ENCODE data around the gene SMIM35.
"Not testable (repeated sequence)": the region's sequence is repeated elsewhere in the genome, so short reads cannot be mapped to it uniquely, and the experiment has no call there.

SMIM35 gene

DNA sequence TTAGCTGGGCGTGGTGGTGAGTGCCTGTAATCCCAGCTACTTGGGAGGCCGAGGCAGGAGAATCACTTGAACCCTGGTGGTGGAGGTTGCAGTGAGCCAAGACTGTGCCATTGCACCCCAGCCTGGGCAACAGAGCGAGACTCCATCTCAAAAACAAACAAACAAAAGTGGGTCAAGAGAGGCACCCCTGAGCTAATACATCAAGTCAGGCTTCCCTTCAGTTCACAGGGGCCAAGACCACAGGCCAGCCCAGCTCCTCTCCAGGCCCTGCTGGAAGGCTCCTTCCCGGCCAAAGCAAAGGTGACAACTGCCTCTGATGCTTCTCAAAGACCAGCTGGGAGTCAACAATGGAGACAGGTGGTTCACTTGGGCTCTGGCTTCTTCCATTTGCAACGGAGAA lies 24.6 kb downstream of the SMIM35 start:
- H3K9me3 Mint-ChIP-seq; H3K4me1 Mint-ChIP-seq (ENCODE audit: low read depth); H3K4me3 Mint-ChIP-seq; H3K27me3 Mint-ChIP-seq; H3K36me3 Mint-ChIP-seq (ENCODE audit: low read depth); DNase-seq; H3K27ac Mint-ChIP-seq: not testable (repeated sequence)

DNA sequence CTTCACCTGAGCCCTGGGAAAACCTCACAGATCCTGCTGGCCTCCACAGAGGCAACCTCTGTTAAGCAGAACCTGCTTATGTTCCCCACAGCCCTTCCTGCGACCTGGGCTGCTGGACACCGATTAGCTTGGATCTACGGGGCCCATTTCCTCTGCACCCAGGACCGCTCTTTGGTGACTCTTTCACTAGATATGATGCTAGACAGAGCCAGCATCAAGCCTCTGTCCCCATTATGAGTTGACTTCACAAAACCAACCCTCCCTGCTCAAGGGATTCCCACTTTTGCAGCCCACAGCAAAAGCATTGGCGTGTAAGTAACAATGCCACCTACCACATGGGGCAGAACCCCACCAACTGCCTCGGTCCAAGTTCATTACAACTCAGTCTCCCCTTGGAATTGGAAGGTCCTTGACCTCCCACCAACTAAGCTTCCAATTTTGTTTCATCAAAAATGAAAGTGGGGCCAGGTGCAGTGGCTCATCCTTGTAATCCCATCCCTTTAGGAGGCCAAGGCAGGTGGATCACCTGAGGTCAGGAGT lies 25.1 kb downstream of the SMIM35 start:
- H3K27me3 Mint-ChIP-seq, result no peaks in the 10 kb centered on the region
- no peak overlapping the region for H3K4me3 Mint-ChIP-seq
- H3K27ac Mint-ChIP-seq, result no peak overlapping the region
- no peaks in the 10 kb centered on the region for H3K4me1 Mint-ChIP-seq (ENCODE audit: low read depth)
- DNase-seq, result no peak
- no peaks in the 10 kb centered on the region for H3K9me3 Mint-ChIP-seq
- H3K36me3 Mint-ChIP-seq (ENCODE audit: low read depth), result no peaks in the 10 kb centered on the region

DNA sequence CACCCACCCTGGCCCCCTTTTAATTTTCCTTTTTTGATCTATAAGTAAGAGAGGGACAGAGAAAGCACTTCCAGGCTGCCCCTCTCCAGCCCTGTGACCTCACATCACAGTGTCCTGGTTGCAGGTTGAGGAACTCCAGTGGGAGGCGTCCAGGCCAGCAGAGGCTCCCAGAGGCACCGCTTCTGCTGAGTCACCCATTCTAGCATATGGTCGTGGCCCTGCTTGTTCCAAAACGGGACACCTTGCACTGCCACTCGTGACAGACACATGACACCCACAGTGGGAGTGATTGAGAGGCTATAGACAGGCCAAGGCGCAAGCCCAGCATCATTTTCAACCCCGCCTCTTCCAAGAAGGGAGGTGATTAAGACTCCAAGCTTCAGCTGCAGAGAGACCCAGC lies 25.9 kb downstream of the SMIM35 start:
- H3K4me3 Mint-ChIP-seq, result no peak overlapping the region
- no peak overlapping the region for H3K27ac Mint-ChIP-seq
- H3K36me3 Mint-ChIP-seq (ENCODE audit: low read depth), result no peaks in the 10 kb centered on the region
- DNase-seq, result no peak
- no peaks in the 10 kb centered on the region for H3K4me1 Mint-ChIP-seq (ENCODE audit: low read depth)
- H3K9me3 Mint-ChIP-seq, result no peaks in the 10 kb centered on the region
- no peaks in the 10 kb centered on the region for H3K27me3 Mint-ChIP-seq

DNA sequence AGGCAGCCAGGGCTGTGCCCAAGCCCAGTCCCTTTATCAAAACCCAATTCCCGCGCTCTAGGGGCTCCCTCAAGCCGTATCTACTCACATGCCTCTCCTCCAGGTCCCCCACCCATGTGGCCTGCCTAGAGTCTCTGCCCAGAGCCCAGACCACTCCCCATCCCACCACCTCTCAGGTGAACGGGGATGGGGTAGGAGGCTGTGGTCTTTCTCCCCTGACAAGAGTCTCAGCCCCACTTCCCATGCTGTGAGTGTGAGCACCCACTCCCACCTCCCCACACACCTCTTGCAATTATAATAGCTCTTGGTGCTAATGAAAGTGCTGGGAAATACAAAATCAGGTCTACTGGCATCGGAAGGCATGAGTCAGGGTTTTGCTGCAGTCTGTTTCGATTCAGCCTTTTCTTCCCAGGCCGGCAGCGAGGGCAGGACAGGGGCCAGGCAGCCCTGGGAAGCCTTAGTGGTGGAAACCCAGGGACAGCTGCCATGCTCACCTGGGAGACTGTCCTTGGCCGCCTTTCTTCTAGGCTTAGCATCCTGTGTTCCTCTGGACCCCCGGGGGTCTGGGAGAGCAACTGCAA lies 26.6 kb downstream of the SMIM35 start:
- H3K27ac Mint-ChIP-seq, result no peak overlapping the region
- H3K9me3 Mint-ChIP-seq, result no peaks in the 10 kb centered on the region
- no peaks in the 10 kb centered on the region for H3K36me3 Mint-ChIP-seq (ENCODE audit: low read depth)

DNA sequence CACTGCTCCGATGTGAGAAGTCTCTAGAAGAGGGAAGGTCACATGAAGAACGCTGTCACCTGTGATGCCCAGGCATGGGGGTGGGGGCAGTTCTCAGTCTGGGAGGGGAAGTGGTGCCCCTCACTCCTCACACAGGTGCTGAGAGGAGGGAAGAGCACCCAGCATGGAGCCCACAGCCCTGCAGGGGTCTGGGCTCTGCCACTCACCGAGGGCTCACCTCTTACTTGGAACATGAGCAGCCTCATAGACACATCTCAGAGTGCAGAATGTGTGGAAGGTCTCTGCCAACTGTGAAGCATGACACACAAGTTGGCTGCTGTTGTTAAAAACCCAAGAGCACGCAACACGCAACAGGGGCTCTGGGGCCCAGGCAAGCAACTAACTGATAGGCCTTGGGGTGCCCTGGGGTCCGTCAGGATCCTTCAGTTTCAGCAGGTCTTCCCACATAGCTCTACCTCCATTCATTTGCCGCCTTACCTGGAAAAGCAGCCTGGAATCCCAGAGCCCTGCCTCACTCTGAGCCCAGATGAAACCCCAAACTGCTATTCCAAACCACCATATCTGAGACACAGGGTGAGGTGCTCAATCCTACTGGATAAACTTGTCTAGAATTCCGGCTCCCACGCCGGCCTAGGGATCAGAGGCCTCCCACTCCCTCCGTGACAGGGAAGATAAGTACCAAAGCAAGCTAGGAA lies 27.4 kb downstream of the SMIM35 start:
- Mint-ChIP-seq H3K27me3 (no peaks in the 10 kb centered on the region), H3K36me3 (ENCODE audit: low read depth) (no peaks in the 10 kb centered on the region), H3K9me3 (no peaks in the 10 kb centered on the region), H3K4me1 (ENCODE audit: low read depth) (no peaks in the 10 kb centered on the region), H3K27ac (no peak overlapping the region), H3K4me3 (no peak overlapping the region)
- DNase-seq, result no peak

More for the DNA sequence above, 26.6 kb downstream of the SMIM35 start:
- H3K4me3 Mint-ChIP-seq, result no peak overlapping the region
- H3K4me1 Mint-ChIP-seq (ENCODE audit: low read depth), result no peaks in the 10 kb centered on the region
- DNase-seq, result no peak
- H3K27me3 Mint-ChIP-seq, result no peaks in the 10 kb centered on the region

DNA sequence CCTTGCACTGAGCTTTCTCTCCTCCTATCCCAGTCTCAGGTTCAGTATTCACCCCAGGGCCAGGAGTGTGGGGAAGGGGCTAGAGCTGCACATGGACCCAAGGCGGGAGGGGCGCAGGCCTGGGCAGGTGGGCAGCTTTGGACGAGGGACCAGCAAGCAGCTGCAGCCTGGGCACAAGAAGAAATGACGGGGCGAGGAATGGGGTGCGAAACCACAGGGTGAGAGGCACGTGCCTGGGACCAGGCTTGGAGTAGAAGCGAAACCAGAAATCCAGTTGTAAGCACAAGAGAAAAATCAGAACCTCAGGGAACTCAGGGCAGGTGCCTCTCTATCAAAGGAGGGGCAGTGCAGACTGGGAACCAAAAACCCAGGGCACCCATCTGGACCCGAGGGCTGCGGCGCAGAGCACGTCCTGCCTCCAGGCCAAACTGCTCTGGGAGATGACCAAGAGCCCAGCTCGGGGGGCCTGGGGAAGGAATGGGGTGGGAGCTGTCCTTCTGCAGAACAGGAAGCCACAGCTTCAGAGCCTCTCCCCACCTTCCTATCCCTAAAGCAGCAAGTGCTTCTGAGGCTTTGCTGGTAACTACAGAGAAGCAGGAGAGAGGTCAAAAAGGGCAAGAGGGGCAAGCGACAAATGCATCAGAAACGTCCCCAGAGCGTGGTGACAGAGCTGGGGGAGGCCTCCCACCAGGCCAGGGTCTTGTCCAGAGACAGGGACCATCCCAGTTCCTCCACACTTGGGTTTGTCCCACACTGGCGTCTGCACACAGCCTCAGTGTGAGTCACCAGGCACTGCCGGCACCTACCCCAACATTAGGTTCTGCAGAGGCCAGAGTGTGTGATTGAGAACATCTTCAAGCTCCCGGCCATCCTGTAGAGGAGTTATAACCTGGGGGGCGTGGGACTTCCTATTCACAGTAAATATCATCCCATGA lies 28.2 kb downstream of the SMIM35 start:
- Mint-ChIP-seq H3K4me1 (ENCODE audit: low read depth) (no peaks in the 10 kb centered on the region), H3K9me3 (no peaks in the 10 kb centered on the region), H3K4me3 (no peak overlapping the region), H3K27ac (no peak overlapping the region), H3K27me3 (no peaks in the 10 kb centered on the region), H3K36me3 (ENCODE audit: low read depth) (no peaks in the 10 kb centered on the region)
- no peak for DNase-seq

DNA sequence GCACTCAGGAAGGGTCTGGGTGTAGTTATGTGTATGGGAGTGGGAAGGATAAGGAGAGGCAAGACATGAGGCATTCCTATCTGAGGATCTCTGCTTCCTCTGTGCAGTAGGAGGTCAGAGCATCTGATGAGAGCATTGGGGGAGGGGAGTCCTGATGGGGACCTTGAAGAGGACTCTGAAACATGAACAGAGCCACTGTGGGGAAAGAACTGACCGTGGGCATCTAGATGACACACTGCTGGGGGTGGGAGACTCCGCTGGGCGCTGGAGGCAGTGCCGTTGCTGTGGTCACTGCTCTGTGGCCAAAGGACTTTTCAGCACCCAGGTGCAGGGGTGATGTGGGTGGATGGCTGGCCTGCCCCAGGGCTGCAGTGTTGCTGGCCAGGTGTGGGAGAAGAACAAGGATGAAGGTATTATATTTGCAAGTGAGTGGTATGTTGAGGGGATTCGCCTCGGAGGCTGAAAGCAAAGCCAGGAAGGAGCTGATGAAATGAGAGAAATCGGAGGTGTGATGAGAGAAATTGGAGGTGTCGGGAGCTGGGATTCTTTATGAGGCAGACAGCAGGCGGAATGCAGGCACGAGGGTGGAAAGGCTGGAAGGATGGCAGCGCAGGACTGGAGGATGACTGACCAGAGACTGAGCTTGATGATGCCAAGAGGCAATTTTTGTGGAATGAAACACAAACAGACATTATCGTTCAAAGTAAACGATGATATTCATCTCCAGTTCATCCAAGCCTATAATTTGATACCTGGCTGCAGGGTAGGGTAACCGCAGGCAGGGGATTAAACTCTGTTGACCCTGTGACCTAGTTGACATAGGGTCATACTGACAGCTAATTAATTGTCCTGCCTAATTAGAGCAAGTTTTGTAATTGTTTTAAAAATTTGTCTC lies 29.3 kb downstream of the SMIM35 start:
- Mint-ChIP-seq H3K4me1 (ENCODE audit: low read depth) (peaks cover 8% of the 10 kb centered on the region), H3K36me3 (ENCODE audit: low read depth) (no peaks in the 10 kb centered on the region), H3K27me3 (no peaks in the 10 kb centered on the region), H3K9me3 (no peaks in the 10 kb centered on the region), H3K4me3 (no peak overlapping the region), H3K27ac (no peak overlapping the region)
- no peak for DNase-seq

DNA sequence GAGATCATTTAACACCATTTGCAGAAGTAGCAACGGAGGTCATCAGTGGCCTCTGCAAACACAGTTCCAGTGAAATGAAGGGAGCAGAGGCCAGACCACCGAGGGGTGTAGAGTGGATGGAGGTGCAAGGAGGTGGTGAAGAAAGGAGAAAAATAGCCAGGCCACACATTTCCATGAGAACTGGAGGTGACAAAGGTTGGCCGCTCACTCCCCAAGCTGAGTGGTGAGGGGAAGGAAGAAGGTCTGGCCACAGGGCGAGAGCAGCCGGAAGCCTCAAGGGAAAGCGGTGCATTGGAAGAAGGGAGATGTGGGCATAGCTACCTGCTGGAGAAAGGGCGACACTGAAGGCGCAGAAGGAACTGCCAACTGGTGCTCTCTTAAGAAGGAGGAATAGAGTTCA lies 30.0 kb downstream of the SMIM35 start:
- H3K4me1 Mint-ChIP-seq (ENCODE audit: low read depth), result peaks cover 15% of the 10 kb centered on the region
- no peaks in the 10 kb centered on the region for H3K36me3 Mint-ChIP-seq (ENCODE audit: low read depth)
- H3K9me3 Mint-ChIP-seq, result no peaks in the 10 kb centered on the region
- no peak overlapping the region for H3K4me3 Mint-ChIP-seq
- no peak overlapping the region for H3K27ac Mint-ChIP-seq
- no peaks in the 10 kb centered on the region for H3K27me3 Mint-ChIP-seq
- DNase-seq, result peak; percentile 3

DNA sequence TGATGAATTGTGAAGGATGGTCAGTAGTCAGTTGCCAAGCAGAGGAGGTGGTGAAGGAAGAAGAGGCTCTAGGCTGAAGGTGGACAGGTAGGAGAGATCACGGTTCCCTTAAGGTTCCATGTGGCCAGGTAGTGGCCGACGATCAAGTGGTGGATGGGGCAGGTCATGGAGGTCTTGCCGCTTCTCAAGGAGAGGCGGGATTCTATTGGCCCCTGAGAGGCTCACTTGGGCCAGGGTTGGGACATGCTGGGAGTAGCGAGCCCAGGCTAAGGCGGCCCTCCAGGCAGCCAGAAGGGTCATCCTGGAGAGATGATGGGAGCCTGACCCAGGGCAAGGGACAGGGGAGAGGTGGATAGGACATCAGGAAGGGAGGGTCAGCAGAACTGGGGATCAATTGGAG lies 30.8 kb downstream of the SMIM35 start:
- peaks cover 23% of the 10 kb centered on the region for H3K4me1 Mint-ChIP-seq (ENCODE audit: low read depth)
- H3K4me3 Mint-ChIP-seq, result no peak overlapping the region
- peak; percentile 13 for DNase-seq
- H3K27me3 Mint-ChIP-seq, result no peaks in the 10 kb centered on the region
- no peak overlapping the region for H3K27ac Mint-ChIP-seq
- no peaks in the 10 kb centered on the region for H3K36me3 Mint-ChIP-seq (ENCODE audit: low read depth)
- no peaks in the 10 kb centered on the region for H3K9me3 Mint-ChIP-seq

DNA sequence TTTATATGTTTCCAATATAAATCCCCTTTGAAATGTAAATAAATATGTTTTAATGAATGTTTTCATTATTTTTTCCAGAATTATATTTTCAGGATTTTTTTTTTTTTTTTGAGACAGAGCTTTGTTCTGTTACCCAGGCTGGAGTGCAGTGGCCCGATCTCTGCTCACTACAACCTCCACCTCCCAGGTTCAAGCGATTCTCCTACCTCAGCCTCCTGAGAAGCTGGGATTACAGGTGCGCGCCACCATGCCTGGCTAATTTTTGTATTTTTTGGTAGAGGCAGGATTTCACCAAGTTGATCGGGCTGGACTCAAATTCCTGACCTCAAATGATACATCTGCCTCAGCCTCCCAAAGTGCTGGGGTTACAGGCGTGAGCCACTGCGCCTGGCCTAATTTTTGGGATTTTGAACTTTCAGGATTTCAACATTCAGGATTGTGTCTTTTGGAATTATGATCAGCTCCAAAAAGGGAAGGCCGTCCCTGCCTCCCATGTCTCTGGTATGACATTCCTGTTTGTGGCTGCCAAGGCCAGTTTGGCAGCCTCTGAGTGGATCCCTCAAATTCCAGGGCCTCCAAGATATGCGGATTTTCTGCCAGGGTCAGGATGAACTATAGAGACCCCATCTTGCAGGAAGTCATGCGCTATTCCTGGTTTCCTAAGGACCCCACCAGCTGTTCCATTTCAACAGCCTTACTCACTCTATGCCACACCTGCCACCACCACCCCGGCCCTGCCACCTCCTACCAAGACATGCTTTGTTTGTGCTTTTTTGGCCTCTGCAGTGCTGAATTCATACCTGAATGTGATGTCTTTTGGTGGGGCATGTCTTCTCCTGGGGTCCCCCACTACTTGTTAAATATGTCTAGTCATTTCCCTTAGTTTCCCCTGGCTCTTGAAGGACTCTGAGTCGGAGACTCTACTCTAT lies 31.8 kb downstream of the SMIM35 start:
- Mint-ChIP-seq H3K36me3 (ENCODE audit: low read depth) (no peaks in the 10 kb centered on the region), H3K9me3 (no peaks in the 10 kb centered on the region), H3K27me3 (no peaks in the 10 kb centered on the region), H3K27ac (no peak overlapping the region), H3K4me1 (ENCODE audit: low read depth) (peaks cover 32% of the 10 kb centered on the region), H3K4me3 (no peak overlapping the region)
- DNase-seq, result peak; percentile 15

DNA sequence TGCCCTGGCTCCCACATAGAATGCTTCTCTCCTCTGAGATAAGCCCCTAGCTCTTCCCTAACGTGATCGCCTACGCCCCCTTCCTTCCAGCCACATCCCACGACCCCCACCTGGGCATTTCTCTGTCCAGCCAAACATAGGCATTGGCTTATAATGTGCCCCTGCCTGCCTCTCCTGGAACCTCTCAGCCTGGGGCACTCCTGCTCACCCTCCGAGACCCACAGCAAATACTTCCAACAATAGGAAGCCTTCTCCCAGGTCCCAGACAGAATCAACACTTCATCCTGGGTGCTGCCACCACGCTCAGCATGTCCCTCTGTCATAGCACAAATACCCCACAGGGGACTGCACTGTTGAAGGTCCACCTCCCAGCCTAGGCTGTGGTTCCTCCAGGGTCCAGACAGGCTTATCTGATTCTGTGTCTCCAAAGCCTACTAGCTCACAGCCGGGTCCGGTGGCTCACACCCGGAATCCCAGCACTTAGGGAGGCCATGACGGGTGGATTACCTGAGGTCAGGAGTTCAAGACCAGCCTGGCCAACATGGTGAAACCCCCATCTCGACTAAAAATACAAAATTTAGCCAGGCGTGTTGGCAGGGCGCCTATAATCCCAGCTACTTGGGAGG lies 34.1 kb downstream of the SMIM35 start:
- Mint-ChIP-seq H3K9me3 (no peaks in the 10 kb centered on the region), H3K4me1 (ENCODE audit: low read depth) (peaks cover 51% of the 10 kb centered on the region), H3K27me3 (no peaks in the 10 kb centered on the region), H3K27ac (peak overlapping the region; percentile 83), H3K4me3 (no peak overlapping the region), H3K36me3 (ENCODE audit: low read depth) (no peaks in the 10 kb centered on the region)
- no peak for DNase-seq

DNA sequence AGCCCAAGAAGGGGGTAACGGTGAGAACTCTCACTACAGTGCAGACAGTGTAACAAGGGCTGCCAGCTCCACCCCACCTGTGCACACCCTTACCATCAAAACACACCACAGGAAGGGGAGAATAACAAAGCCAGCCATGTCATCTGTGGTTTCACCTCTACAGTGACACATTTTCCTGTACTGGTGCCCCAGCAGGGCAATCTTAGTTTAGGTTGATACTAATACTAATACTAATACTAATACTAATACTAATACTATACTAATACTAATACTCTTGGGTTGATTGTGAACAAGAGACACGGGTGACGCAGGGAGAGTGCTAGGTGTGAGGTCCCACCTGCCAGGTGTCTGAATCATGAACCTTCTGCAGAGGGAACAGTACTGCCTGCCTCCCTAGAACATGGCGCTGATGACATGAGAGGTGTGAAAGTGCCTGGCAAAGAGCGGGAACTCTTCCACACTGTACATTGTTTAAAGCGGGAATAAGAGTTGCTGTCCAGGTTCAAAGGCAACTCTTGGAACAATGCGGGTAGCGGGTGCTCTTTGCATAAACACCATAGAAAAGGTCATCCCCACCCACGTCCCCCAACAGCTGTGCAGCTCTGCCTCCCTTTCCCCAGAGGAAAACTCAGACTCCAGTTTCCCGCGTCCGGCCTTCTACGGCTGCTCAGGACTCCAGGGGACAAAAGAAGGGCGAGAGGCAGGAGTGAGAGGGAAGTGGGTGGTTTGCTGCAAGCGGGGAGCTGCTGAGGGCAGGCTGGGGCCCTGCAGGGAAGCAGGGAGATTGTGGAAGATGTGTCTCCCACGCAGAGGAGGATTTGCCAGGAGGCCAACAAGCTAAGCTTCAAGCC lies 34.9 kb downstream of the SMIM35 start:
- peak overlapping the region; percentile 15 for H3K4me3 Mint-ChIP-seq
- no peaks in the 10 kb centered on the region for H3K9me3 Mint-ChIP-seq
- no peaks in the 10 kb centered on the region for H3K36me3 Mint-ChIP-seq (ENCODE audit: low read depth)
- DNase-seq, result peak; percentile 52
- peak overlapping the region; percentile 83 for H3K27ac Mint-ChIP-seq
- H3K27me3 Mint-ChIP-seq, result no peaks in the 10 kb centered on the region
- peaks cover 59% of the 10 kb centered on the region for H3K4me1 Mint-ChIP-seq (ENCODE audit: low read depth)

Data from activated T-cell treated with anti-CD3 and anti-CD28 coated beads, Interleukin-2, amount 50 U/mL, for 24 hours (primary cell).